ENCODE measurements around the gene C14orf180.

DNA sequence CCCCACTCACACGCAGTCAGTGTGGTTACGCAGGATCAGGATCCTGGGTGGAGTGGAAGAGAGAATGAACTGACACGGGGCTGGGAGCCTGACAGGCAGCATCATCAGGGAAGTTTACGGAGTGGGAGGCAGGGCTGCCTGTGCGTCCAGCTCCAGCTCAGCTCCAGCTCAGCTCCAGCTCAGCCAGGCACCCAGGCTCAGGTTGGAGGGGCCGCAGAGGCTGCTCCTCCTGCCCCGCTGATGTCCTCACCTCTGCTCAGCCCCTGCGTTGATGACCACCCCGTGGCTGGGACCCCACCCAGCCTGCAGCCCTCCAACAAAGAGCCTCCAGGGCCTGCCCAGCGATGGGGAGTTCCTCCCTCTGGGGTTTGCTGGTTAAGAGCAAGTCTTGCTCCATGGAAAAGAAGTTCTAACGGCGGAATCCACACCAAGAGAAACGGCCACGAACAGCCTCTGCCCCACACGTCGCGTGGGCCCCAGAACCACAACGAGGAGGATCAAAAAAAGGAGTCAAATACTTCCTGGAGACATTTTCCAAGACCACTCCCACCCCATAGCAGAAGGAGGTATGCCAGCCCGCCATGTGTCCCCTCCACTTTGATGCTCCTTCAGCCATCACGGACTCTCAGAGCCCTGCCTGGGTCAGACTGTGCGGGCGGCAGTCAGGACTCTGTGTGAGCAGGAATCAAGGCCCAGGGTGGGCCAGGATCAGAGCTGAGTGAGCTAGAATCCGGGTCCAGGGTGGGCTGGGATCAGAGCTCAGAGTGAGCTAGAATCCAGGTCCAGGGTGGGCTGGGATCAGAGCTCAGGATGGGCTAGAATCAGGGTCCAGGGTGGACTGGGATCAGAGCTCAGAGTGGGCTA, 17.7 kb upstream of the C14orf180 start:
- TF ChIP-seq, protein P1, sequence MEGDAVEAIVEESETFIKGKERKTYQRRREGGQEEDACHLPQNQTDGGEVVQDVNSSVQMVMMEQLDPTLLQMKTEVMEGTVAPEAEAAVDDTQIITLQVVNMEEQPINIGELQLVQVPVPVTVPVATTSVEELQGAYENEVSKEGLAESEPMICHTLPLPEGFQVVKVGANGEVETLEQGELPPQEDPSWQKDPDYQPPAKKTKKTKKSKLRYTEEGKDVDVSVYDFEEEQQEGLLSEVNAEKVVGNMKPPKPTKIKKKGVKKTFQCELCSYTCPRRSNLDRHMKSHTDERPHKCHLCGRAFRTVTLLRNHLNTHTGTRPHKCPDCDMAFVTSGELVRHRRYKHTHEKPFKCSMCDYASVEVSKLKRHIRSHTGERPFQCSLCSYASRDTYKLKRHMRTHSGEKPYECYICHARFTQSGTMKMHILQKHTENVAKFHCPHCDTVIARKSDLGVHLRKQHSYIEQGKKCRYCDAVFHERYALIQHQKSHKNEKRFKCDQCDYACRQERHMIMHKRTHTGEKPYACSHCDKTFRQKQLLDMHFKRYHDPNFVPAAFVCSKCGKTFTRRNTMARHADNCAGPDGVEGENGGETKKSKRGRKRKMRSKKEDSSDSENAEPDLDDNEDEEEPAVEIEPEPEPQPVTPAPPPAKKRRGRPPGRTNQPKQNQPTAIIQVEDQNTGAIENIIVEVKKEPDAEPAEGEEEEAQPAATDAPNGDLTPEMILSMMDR (IDR thresholded peaks at IDR 0.05) = no peak
- TF ChIP-seq POLR2A (IDR thresholded peaks at IDR 0.05) = no peak
